GM18505 (cell line): ENCODE data around the gene PRSS16.

Source experiments
- ATAC-seq: cut with Tn5 transposase; IDR thresholded peaks from one replicate; pipeline ENCODE4 v1.9.1; 2021; ENCODE audit not compliant: unreplicated experiment
- POLR2A ChIP-seq: IDR thresholded peaks from 4 replicates; pipeline ENCODE4 v1.6.1; 2011; ENCODE audit warnings: borderline replicate concordance; ENCODE audit not compliant: insufficient read depth, insufficient read length; ENCODE audit errors: extremely low read depth

PRSS16 gene

DNA sequence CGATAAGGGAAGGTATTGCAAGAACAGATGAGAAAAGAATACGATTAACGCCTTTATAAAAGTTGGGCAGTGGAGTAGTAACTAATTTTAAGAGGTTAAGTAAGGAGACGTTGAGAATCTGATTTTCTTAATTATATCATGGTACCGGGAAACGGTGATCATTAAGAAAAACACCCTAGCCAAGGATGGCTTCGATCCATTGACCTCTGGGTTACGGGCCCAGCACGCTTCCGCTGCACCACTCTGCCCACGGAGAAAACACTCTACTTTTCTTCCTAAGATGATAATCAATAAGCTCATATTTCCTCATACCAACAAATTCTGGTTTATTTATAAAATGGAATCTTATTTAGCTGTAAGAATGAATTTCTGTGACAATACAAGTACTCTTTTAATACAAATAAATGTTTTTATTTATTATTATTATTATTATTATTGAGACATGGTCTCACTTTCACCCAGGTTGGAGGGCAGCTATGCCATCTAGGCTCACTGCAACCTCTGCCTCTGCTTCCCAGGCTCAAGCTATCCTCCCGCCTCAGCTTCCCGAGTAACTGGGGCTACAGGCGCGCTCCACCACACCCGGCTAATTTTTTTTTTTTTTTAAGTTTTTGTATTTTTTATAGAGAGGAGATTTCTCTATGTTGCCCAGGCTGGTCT, 56.2 kb downstream of the PRSS16 start:
- no peak for ATAC-seq
- no peak for TF ChIP-seq POLR2A
